HEK293T (cell line): Measurements from ENCODE around the gene FSCN2.

Experiments
- CTCF ChIA-PET: fragments of 350-600 bp; formaldehyde crosslinking; extraction: SDS; loops from one replicate; lab custom pipeline; 2021; ENCODE audit warnings: antibody characterized with exemption, inconsistent platforms; lab: Yijun Ruan, JAX
- POLR2A ChIA-PET: fragments of 350-600 bp; formaldehyde crosslinking; extraction: SDS; loops from one replicate; lab custom pipeline; 2020; ENCODE audit warnings: antibody characterized with exemption, inconsistent platforms; lab: Yijun Ruan, JAX
- DNase-seq: peaks from one replicate; pipeline ENCODE4 v3.0.0; 2012; ENCODE audit warnings: mixed read lengths; ENCODE audit errors: extremely low spot score
- ARNT ChIP-seq: fragments of 450-650 bp; IDR thresholded peaks from 2 replicates; pipeline ENCODE4 v1.6.1; 2017; ENCODE audit warnings: mild to moderate bottlenecking
- BHLHE40 ChIP-seq: fragments of 450-650 bp; IDR thresholded peaks from 2 replicates; pipeline ENCODE4 v1.6.1; 2016; ENCODE audit warnings: mild to moderate bottlenecking, moderate library complexity, borderline replicate concordance
- CTBP1 ChIP-seq: fragments of 450-650 bp; IDR thresholded peaks from 2 replicates; pipeline ENCODE4 v1.6.1; 2016; ENCODE audit warnings: borderline replicate concordance
- ELF4 ChIP-seq: fragments of 450-650 bp; IDR thresholded peaks from 2 replicates; pipeline ENCODE4 v1.6.1; 2017; ENCODE audit warnings: antibody characterized with exemption
- FOXA1 ChIP-seq: fragments of 450-650 bp; IDR thresholded peaks from 2 replicates; pipeline ENCODE4 v1.6.1; 2016; ENCODE audit warnings: mild to moderate bottlenecking
- FOXK2 ChIP-seq: fragments of 450-650 bp; IDR thresholded peaks from 2 replicates; pipeline ENCODE4 v1.6.1; 2016; ENCODE audit warnings: mild to moderate bottlenecking
- FOXM1 ChIP-seq: fragments of 450-650 bp; IDR thresholded peaks from 2 replicates; pipeline ENCODE4 v1.6.1; 2017; ENCODE audit warnings: mild to moderate bottlenecking, borderline replicate concordance
- HDGF ChIP-seq: fragments of 450-650 bp; IDR thresholded peaks from 2 replicates; pipeline ENCODE4 v1.6.1; 2017; ENCODE audit warnings: antibody characterized with exemption, borderline replicate concordance
- L3MBTL2 ChIP-seq: fragments of 450-650 bp; conservative IDR thresholded peaks from 2 replicates; pipeline ENCODE4 v1.6.1; 2016; ENCODE audit warnings: mild to moderate bottlenecking
- LEF1 ChIP-seq: fragments of 450-650 bp; IDR thresholded peaks from 2 replicates; pipeline ENCODE4 v1.6.1; 2017; ENCODE audit warnings: mild to moderate bottlenecking, borderline replicate concordance
- NFRKB ChIP-seq: fragments of 450-650 bp; IDR thresholded peaks from 2 replicates; pipeline ENCODE4 v1.6.1; 2016; ENCODE audit warnings: mild to moderate bottlenecking, moderate library complexity
- PKNOX1 ChIP-seq: fragments of 450-650 bp; IDR thresholded peaks from 2 replicates; pipeline ENCODE4 v1.6.1; 2016
- SP1 ChIP-seq: fragments of 450-650 bp; IDR thresholded peaks from 2 replicates; pipeline ENCODE4 v1.6.1; 2017
- SUZ12 ChIP-seq: fragments of 450-650 bp; IDR thresholded peaks from 2 replicates; pipeline ENCODE4 v1.6.1; 2016; ENCODE audit warnings: mild to moderate bottlenecking
- TARDBP ChIP-seq: fragments of 450-650 bp; IDR thresholded peaks from 2 replicates; pipeline ENCODE4 v1.6.1; 2016
- ZNF384 ChIP-seq: fragments of 450-650 bp; IDR thresholded peaks from 2 replicates; pipeline ENCODE4 v1.6.1; 2016

Gene FSCN2

GRCh38 chr17:81534157-81535006 lies 6.2 kb downstream of the FSCN2 start:
- CTCF ChIA-PET = no interaction called here
- TF ChIP-seq ARNT (no peak), PKNOX1 (no peak), HDGF (no peak), NFRKB (no peak), ZNF384 (no peak), LEF1 (no peak), ELF4 (no peak), FOXM1 (no peak), SUZ12 (no peak), L3MBTL2 (no peak), SP1 (no peak), TARDBP (no peak), FOXA1 (no peak)
- DNase-seq = no peak
- POLR2A ChIA-PET = interaction anchor here (0.8 to 1.3 kb wide), 3 partner anchors 10 to 82 kb away, joined by 3 to 4 read pairs (median 3); partner anchors contain the start of gene FAAP100

GRCh38 chr17:81535007-81535328 lies 6.8 kb downstream of the FSCN2 start:
- no peak for TF ChIP-seq L3MBTL2
- TF ChIP-seq SUZ12 = no peak
- no peak for TF ChIP-seq ZNF384
- TF ChIP-seq LEF1 = no peak
- TF ChIP-seq ARNT = no peak
- no peak for TF ChIP-seq FOXA1
- no peak for TF ChIP-seq FOXM1
- TF ChIP-seq CTBP1 = no peak
- TF ChIP-seq HDGF = no peak
- TF ChIP-seq NFRKB = no peak
- no peak for TF ChIP-seq PKNOX1
- no peak for TF ChIP-seq ELF4
- no peak for TF ChIP-seq SP1
- TF ChIP-seq FOXK2 = no peak
- TF ChIP-seq TARDBP = no peak
- TF ChIP-seq BHLHE40 = no peak
- DNase-seq = no peak
- ChIA-PET POLR2A (no interaction called here), CTCF (no interaction called here)

- no peak for DNase-seq
- no peak for TF ChIP-seq SP1
- TF ChIP-seq ARNT = no peak
- TF ChIP-seq CTBP1 = no peak
- no peak for TF ChIP-seq FOXA1
- TF ChIP-seq TARDBP = no peak
- no peak for TF ChIP-seq FOXK2
- TF ChIP-seq PKNOX1 = no peak
- TF ChIP-seq ZNF384 = no peak
- POLR2A ChIA-PET = interaction anchor here (0.8 to 1.7 kb wide), 3 partner anchors 11 to 19 kb away, joined by 3 to 4 read pairs (median 4); no protein-coding TSS in a partner anchor
- CTCF ChIA-PET = no interaction called here
Observed at GRCh38 chr17:81535480-81536298, 7.5 kb downstream of the FSCN2 start.

GRCh38 chr17:81536299-81537290 lies 8.4 kb downstream of the FSCN2 start:
- POLR2A ChIA-PET = interaction anchor here (0.8 to 1.7 kb wide), 4 partner anchors 10 to 241 kb away, joined by 3 to 4 read pairs (median 4); partner anchors contain the start of gene SLC38A10
- no peak for DNase-seq
- no peak for TF ChIP-seq ARNT
- TF ChIP-seq SP1 = no peak
- no peak for TF ChIP-seq LEF1
- no peak for TF ChIP-seq FOXM1
- CTCF ChIA-PET = no interaction called here

- POLR2A ChIA-PET = interaction anchor here (1.0 to 1.9 kb wide), 3 partner anchors 9 to 242 kb away, joined by 3 to 5 read pairs (median 4); partner anchors contain the start of gene SLC38A10
Observed at GRCh38 chr17:81537343-81537855, 9.2 kb downstream of the FSCN2 start.

More at GRCh38 chr17:81537343-81537855, 9.2 kb downstream of the FSCN2 start:
- TF ChIP-seq HDGF = no peak
- DNase-seq = peak; percentile 46
- CTCF ChIA-PET = no interaction called here
